LNCaP clone FGC (cell line): ENCODE measurements around the gene GPR132.

Experiments
- DNase-seq: peaks from one replicate; pipeline ENCODE4 v3.0.0-alpha.2; 2011; ENCODE audit warnings: low read depth
- H3K4me3 ChIP-seq: 2 replicates; pipeline ENCODE4 v1.5.1; 2011; ENCODE audit warnings: mild to moderate bottlenecking, low read depth, low read length, control low read depth
- CTCF ChIP-seq: IDR thresholded peaks from 2 replicates; pipeline ENCODE4 v1.5.1; 2012; ENCODE audit warnings: mild to moderate bottlenecking; ENCODE audit not compliant: control insufficient read depth, insufficient read depth; ENCODE audit errors: extremely low read depth

Gene GPR132

GRCh38 chr14:105069871-105070759 lies 4.9 kb upstream of the GPR132 start:
- DNase-seq: no peak
- TF ChIP-seq CTCF: no peak
- no peak overlapping the region for H3K4me3 ChIP-seq

GRCh38 chr14:105069522-105069870 lies 4.3 kb upstream of the GPR132 start:
- no peak for TF ChIP-seq CTCF
- DNase-seq: no peak
- no peak overlapping the region for H3K4me3 ChIP-seq

- H3K4me3 ChIP-seq: no peak overlapping the region
- TF ChIP-seq CTCF: no peak
- no peak for DNase-seq
These were observed 3.6 kb upstream of the GPR132 start for GRCh38 chr14:105068818-105069217.

- no peak for TF ChIP-seq CTCF
- H3K4me3 ChIP-seq: no peak overlapping the region
- DNase-seq: no peak
These were observed 2.7 kb upstream of the GPR132 start for GRCh38 chr14:105067969-105068301.

GRCh38 chr14:105067140-105067968 lies 2.1 kb upstream of the GPR132 start:
- no peak overlapping the region for H3K4me3 ChIP-seq
- no peak for DNase-seq
- no peak for TF ChIP-seq CTCF

GRCh38 chr14:105066240-105067071 lies 1.2 kb upstream of the GPR132 start:
- no peak for TF ChIP-seq CTCF
- no peak overlapping the region for H3K4me3 ChIP-seq
- DNase-seq: no peak
